ENCODE measurements around the gene TLE3. TPM values are rescaled to one million over a fixed set of nuclear protein-coding genes. Genes with fewer than 3 reads are reported as not detected.
A peak's percentile ranks its signal among the peaks of the same experiment; 100 is the strongest.

Gene TLE3
- total and polyA plus RNA-seq, 4 experiments from 2014 or later, result 3.6 to 121 (median 69.9) TPM

DNA sequence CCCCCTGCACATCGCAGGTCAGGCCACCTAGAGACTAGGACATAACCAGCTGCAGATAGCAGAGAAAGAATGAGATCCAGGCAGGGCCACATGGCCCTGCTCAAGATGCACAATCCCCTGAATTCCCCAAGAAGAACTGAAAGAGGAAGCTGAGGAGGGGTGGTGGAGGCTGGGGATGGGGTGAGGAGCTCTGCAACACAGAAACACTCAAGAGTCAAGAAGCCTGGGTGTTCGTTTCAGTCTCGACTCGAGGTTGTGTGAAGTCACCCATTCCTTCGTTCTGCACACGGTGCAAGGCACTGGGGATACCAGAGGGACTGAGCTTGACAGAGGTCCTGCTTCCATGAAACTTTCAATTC lies 62.0 kb downstream of the TLE3 start:
- Histone ChIP-seq H3K9me3 (ENCODE audit: control insufficient read depth in 1 of 2, low read length in 2 of 2) (no peaks in the 10 kb centered on the region), H3K27me3 (ENCODE audit: insufficient read depth, low read length) (no peaks in the 10 kb centered on the region), H3K4me1 (ENCODE audit: insufficient read depth, low read length) (no peaks in the 10 kb centered on the region), H3K4me3 (ENCODE audit: low read length in 2 of 2) (no peak overlapping the region), H3K36me3 (ENCODE audit: insufficient read depth, low read length) (no peaks in the 10 kb centered on the region), H3K27ac (ENCODE audit: low read depth, low read length) (no peak overlapping the region)
- intact Hi-C loops (cut with micrococcal nuclease), result no loop called here
- DNase-seq, result no peak
- H3K4me1 Mint-ChIP-seq, result no peaks in the 10 kb centered on the region
- ChIA-PET POLR2A (ENCODE audit: partially characterized antibody) (no interaction called here), CTCF (ENCODE audit: partially characterized antibody) (interaction anchor here (1.3 kb wide), 1 partner anchor 10 kb away, joined by 3 read pairs; no protein-coding TSS in a partner anchor)
- no peaks in the 10 kb centered on the region for H3K36me3 Mint-ChIP-seq
- peaks cover 0 to 4% (median 0%) of the 10 kb centered on the region in 8 donors for H3K9me3 Mint-ChIP-seq
- no peak overlapping the region for H3K27ac Mint-ChIP-seq
- H3K27me3 Mint-ChIP-seq, result no peaks in the 10 kb centered on the region
- no peak overlapping the region for H3K4me3 Mint-ChIP-seq

DNA sequence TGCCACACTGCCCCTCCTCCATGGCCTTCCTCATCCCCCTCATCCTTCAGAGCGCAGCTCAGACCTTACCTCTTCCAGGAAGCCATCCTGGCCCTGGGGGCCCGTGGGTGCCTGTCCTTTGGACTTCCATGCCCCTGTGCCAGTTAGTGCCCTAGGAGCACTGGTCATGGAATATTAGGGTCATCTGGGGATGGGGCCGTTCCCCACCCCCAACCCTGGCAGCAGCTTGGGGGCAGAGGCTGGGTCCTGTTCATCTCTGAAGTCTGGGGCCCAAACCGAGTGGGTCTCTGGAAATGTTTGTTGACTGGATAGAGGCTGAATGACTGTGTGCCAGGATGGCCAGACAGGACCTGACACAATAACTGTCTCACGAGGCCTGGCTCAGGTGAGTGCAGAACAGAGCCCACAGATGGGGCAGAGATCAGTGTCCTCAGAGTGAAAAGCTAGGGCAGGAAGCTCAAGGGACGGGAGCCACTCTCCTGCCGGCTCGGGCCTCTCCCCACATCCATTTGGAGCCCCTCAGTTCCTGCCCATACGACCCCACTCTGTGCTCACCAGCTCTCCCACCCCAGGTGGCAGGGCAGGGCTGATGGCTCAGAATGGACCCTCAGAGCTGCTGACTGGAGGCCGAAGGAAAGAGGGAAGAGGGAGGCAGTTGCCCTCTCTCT lies 62.5 kb downstream of the TLE3 start:
- Mint-ChIP-seq H3K9me3 (peaks cover 0 to 4% (median 0%) of the 10 kb centered on the region in 8 donors), H3K27ac (peak overlapping the region in 1 of 7 donors; percentile 42), H3K27me3 (no peaks in the 10 kb centered on the region), H3K4me1 (no peaks in the 10 kb centered on the region), H3K36me3 (no peaks in the 10 kb centered on the region), H3K4me3 (no peak overlapping the region)
- Histone ChIP-seq H3K9me3 (ENCODE audit: control insufficient read depth in 1 of 2, low read length in 2 of 2) (no peaks in the 10 kb centered on the region), H3K27me3 (ENCODE audit: insufficient read depth, low read length) (no peaks in the 10 kb centered on the region), H3K27ac (ENCODE audit: low read depth, low read length) (no peak overlapping the region), H3K36me3 (ENCODE audit: insufficient read depth, low read length) (no peaks in the 10 kb centered on the region), H3K4me3 (ENCODE audit: low read length in 2 of 2) (no peak overlapping the region), H3K4me1 (ENCODE audit: insufficient read depth, low read length) (no peaks in the 10 kb centered on the region)
- intact Hi-C loops (cut with micrococcal nuclease), result no loop called here
- no peak for DNase-seq
- ChIA-PET CTCF (ENCODE audit: partially characterized antibody) (interaction anchor here (1.3 kb wide), 1 partner anchor 10 kb away, joined by 3 read pairs; no protein-coding TSS in a partner anchor), POLR2A (ENCODE audit: partially characterized antibody) (interaction anchor here (1.1 to 1.3 kb wide), 2 partner anchors 12 to 60 kb away, joined by 3 to 5 read pairs; no protein-coding TSS in a partner anchor)

DNA sequence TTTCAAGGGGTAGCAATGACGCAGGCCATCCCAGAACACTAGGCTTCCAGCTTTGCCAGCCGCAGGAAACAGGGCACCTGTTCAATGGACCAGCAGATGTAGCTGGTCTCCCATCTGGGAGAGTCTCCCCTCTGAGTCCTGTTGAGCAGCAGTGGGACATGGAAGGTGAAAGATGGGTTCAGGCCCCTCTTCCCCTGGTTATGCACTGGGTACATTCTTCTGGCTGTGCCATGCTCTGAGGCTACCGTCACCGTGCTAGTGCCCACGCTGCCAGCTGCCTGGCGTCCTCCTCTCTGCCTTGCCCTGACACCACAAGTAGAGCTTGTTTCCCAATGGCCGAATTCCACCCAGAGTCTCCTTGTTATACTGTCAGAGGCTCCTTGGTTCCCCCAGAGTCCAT lies 63.1 kb downstream of the TLE3 start:
- H3K36me3 ChIP-seq (ENCODE audit: insufficient read depth, low read length), result no peaks in the 10 kb centered on the region
- CTCF ChIA-PET (ENCODE audit: partially characterized antibody), result no interaction called here
- H3K4me1 ChIP-seq (ENCODE audit: insufficient read depth, low read length), result no peaks in the 10 kb centered on the region
- Mint-ChIP-seq H3K9me3 (peaks cover 0 to 4% (median 0%) of the 10 kb centered on the region in 8 donors), H3K36me3 (no peaks in the 10 kb centered on the region), H3K4me3 (no peak overlapping the region), H3K4me1 (no peaks in the 10 kb centered on the region), H3K27ac (no peak overlapping the region), H3K27me3 (no peaks in the 10 kb centered on the region)
- H3K27ac ChIP-seq (ENCODE audit: low read depth, low read length), result no peak overlapping the region
- H3K4me3 ChIP-seq (ENCODE audit: low read length in 2 of 2), result no peak overlapping the region
- no peaks in the 10 kb centered on the region for H3K9me3 ChIP-seq (ENCODE audit: control insufficient read depth in 1 of 2, low read length in 2 of 2)
- no peaks in the 10 kb centered on the region for H3K27me3 ChIP-seq (ENCODE audit: insufficient read depth, low read length)
- DNase-seq, result no peak
- POLR2A ChIA-PET (ENCODE audit: partially characterized antibody), result interaction anchor here (1.1 to 1.3 kb wide), 2 partner anchors 11 to 61 kb away, joined by 3 to 5 read pairs; no protein-coding TSS in a partner anchor
- intact Hi-C loops (cut with micrococcal nuclease), result no loop called here

DNA sequence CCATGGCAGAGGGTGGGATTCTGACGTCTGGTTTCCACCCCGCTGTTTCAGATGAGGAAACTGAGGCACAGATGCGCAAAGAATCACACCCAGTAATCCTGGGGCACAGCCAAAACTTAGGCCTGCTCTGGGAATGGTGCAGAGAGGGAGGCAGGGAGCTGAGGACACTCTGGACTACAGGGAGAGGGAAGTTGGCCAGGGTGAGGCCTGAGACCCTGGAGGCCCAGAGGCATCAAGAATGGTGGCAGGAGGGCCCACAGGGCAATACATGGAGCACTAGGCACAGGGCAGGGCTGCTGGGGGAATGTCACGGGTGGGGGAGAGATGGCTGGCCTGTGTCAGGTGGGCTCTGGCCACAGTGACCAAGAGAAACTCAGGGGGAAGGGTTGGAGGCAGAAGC lies 63.6 kb downstream of the TLE3 start:
- H3K27me3 ChIP-seq (ENCODE audit: insufficient read depth, low read length), result no peaks in the 10 kb centered on the region
- no peak overlapping the region for H3K4me3 Mint-ChIP-seq
- H3K27ac Mint-ChIP-seq, result no peak overlapping the region
- CTCF ChIA-PET (ENCODE audit: partially characterized antibody), result no interaction called here
- no peaks in the 10 kb centered on the region for H3K27me3 Mint-ChIP-seq
- intact Hi-C loops (cut with micrococcal nuclease), result no loop called here
- H3K9me3 ChIP-seq (ENCODE audit: control insufficient read depth in 1 of 2, low read length in 2 of 2), result no peaks in the 10 kb centered on the region
- H3K27ac ChIP-seq (ENCODE audit: low read depth, low read length), result no peak overlapping the region
- no peaks in the 10 kb centered on the region for H3K36me3 ChIP-seq (ENCODE audit: insufficient read depth, low read length)
- no peaks in the 10 kb centered on the region for H3K4me1 Mint-ChIP-seq
- no peaks in the 10 kb centered on the region for H3K36me3 Mint-ChIP-seq
- peaks cover 0 to 4% (median 0%) of the 10 kb centered on the region in 8 donors for H3K9me3 Mint-ChIP-seq
- POLR2A ChIA-PET (ENCODE audit: partially characterized antibody), result interaction anchor here (1.1 to 1.3 kb wide), 2 partner anchors 11 to 61 kb away, joined by 3 to 5 read pairs; no protein-coding TSS in a partner anchor
- H3K4me3 ChIP-seq (ENCODE audit: low read length in 2 of 2), result no peak overlapping the region
- DNase-seq, result no peak
- H3K4me1 ChIP-seq (ENCODE audit: insufficient read depth, low read length), result no peaks in the 10 kb centered on the region

DNA sequence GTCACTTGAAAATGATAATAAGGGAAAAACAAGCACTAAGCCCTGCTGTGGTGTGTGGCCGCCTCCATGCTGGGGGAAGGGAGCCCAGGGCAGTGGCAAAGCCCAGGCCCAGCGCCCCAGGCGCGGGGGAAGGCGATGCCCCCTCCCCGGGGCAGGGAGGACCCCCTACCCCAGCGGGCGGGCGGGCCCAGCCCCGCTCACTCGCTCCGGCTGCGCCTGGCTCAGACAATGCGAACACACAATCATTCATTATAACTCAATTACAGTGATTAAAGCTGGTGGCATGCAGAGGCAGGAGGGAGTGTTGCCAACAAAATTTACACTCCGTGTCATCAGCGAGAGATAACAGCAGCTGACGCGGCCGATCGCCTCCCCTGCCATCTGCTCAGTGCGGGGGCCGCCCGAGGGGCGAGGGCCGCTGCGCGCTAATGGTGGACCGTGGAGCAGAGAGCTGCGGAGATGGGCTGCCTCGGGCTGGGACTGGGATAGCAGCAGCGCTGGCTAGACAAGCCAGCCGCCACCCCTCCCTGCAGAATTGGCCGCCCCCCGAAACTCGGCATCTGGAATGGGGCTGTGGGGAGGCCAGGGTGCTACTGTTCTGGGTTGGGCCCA lies 64.1 kb downstream of the TLE3 start:
- H3K27me3 ChIP-seq (ENCODE audit: insufficient read depth, low read length), result no peaks in the 10 kb centered on the region
- H3K4me1 Mint-ChIP-seq, result no peaks in the 10 kb centered on the region
- H3K36me3 ChIP-seq (ENCODE audit: insufficient read depth, low read length), result no peaks in the 10 kb centered on the region
- H3K36me3 Mint-ChIP-seq, result no peaks in the 10 kb centered on the region
- DNase-seq, result no peak
- no peak overlapping the region for H3K4me3 ChIP-seq (ENCODE audit: low read length in 2 of 2)
- ChIA-PET CTCF (ENCODE audit: partially characterized antibody) (no interaction called here), POLR2A (ENCODE audit: partially characterized antibody) (interaction anchor here (1.3 kb wide), 1 partner anchor 10 kb away, joined by 5 read pairs; no protein-coding TSS in a partner anchor)
- no peaks in the 10 kb centered on the region for H3K27me3 Mint-ChIP-seq
- no peak overlapping the region for H3K4me3 Mint-ChIP-seq
- no peaks in the 10 kb centered on the region for H3K9me3 ChIP-seq (ENCODE audit: control insufficient read depth in 1 of 2, low read length in 2 of 2)
- H3K27ac ChIP-seq (ENCODE audit: low read depth, low read length), result no peak overlapping the region
- H3K9me3 Mint-ChIP-seq, result peaks cover 0 to 4% (median 0%) of the 10 kb centered on the region in 8 donors
- intact Hi-C loops (cut with micrococcal nuclease), result no loop called here
- no peak overlapping the region for H3K27ac Mint-ChIP-seq
- no peaks in the 10 kb centered on the region for H3K4me1 ChIP-seq (ENCODE audit: insufficient read depth, low read length)

DNA sequence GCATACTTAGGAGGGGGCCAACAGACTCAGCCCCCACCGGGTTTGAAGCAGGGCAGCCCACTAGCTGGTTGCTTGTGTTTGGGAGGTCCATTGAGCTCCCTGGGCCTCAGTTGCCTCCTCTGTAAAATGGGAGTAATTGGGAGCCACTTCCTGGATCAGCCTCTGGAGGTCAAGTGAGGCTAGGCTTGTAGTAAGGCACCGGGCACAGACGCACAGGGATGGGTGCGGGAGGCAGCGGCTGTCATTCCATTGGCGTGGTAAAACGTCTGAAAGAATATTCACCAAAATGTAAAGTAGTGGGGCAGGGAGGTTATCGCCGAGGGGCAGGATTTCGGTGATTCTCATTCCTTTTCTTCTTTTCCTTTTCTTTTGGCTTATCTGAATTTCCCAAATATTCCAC lies 64.6 kb downstream of the TLE3 start:
- peaks cover 0 to 4% (median 0%) of the 10 kb centered on the region in 8 donors for H3K9me3 Mint-ChIP-seq
- H3K27ac ChIP-seq (ENCODE audit: low read depth, low read length), result no peak overlapping the region
- H3K27me3 Mint-ChIP-seq, result no peaks in the 10 kb centered on the region
- DNase-seq, result no peak
- CTCF ChIA-PET (ENCODE audit: partially characterized antibody), result interaction anchor here (0.6 kb wide), 1 partner anchor 14 kb away, joined by 3 read pairs; no protein-coding TSS in a partner anchor
- H3K4me1 Mint-ChIP-seq, result no peaks in the 10 kb centered on the region
- H3K4me3 Mint-ChIP-seq, result no peak overlapping the region
- H3K4me1 ChIP-seq (ENCODE audit: insufficient read depth, low read length), result no peaks in the 10 kb centered on the region
- POLR2A ChIA-PET (ENCODE audit: partially characterized antibody), result no interaction called here
- no peak overlapping the region for H3K4me3 ChIP-seq (ENCODE audit: low read length in 2 of 2)
- no peak overlapping the region for H3K27ac Mint-ChIP-seq
- intact Hi-C loops (cut with micrococcal nuclease), result no loop called here
- H3K36me3 ChIP-seq (ENCODE audit: insufficient read depth, low read length), result no peaks in the 10 kb centered on the region
- no peaks in the 10 kb centered on the region for H3K9me3 ChIP-seq (ENCODE audit: control insufficient read depth in 1 of 2, low read length in 2 of 2)
- H3K27me3 ChIP-seq (ENCODE audit: insufficient read depth, low read length), result no peaks in the 10 kb centered on the region
- no peaks in the 10 kb centered on the region for H3K36me3 Mint-ChIP-seq

DNA sequence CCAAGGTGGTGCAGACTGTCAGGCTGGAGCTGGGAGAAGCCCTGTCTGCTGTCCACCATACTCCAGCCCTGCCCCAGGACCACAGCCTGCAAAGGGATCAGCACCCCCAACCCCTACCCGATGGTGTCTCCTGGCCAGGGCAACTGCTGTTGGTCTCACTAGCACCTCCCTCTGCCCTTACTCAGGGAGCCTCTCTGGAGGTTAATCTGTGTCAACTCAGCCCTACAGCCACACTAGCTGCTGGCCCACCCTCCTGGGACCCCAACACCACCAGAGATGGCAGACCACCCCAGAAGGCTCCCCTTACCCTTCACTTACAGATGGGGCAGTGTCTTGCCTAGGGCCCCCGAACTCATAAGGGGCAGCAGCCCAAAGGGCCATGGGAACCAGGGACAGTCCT lies 65.2 kb downstream of the TLE3 start:
- H3K4me3 ChIP-seq (ENCODE audit: low read length in 2 of 2), result no peak overlapping the region
- H3K27me3 ChIP-seq (ENCODE audit: insufficient read depth, low read length), result no peaks in the 10 kb centered on the region
- no peaks in the 10 kb centered on the region for H3K4me1 Mint-ChIP-seq
- no peak for DNase-seq
- intact Hi-C loops (cut with micrococcal nuclease), result no loop called here
- H3K27ac Mint-ChIP-seq, result no peak overlapping the region
- POLR2A ChIA-PET (ENCODE audit: partially characterized antibody), result no interaction called here
- no peak overlapping the region for H3K4me3 Mint-ChIP-seq
- H3K4me1 ChIP-seq (ENCODE audit: insufficient read depth, low read length), result no peaks in the 10 kb centered on the region
- CTCF ChIA-PET (ENCODE audit: partially characterized antibody), result interaction anchor here (0.6 kb wide), 1 partner anchor 15 kb away, joined by 3 read pairs; no protein-coding TSS in a partner anchor
- H3K9me3 Mint-ChIP-seq, result peaks cover 0 to 4% (median 0%) of the 10 kb centered on the region in 8 donors
- H3K27ac ChIP-seq (ENCODE audit: low read depth, low read length), result no peak overlapping the region
- no peaks in the 10 kb centered on the region for H3K9me3 ChIP-seq (ENCODE audit: control insufficient read depth in 1 of 2, low read length in 2 of 2)
- no peaks in the 10 kb centered on the region for H3K36me3 ChIP-seq (ENCODE audit: insufficient read depth, low read length)
- no peaks in the 10 kb centered on the region for H3K36me3 Mint-ChIP-seq
- H3K27me3 Mint-ChIP-seq, result no peaks in the 10 kb centered on the region
